CD4-positive, alpha-beta T cell treated with Interleukin-12 subunit alpha and Interleukin-12 subunit beta, for 1 hour (primary cell): Measurements from ENCODE around the gene MRM3.
"Not testable (repeated sequence)": the region's sequence is repeated elsewhere in the genome, so short reads cannot be mapped to it uniquely, and the experiment has no call there.

ENCODE experiments used
- DNase-seq: peaks from one replicate; pipeline ENCODE4 v3.0.0-alpha.2; 2020

MRM3 gene

GRCh38 chr17:828761-829160 is 46.6 kb downstream of the MRM3 start:
- no peak for DNase-seq

DNA sequence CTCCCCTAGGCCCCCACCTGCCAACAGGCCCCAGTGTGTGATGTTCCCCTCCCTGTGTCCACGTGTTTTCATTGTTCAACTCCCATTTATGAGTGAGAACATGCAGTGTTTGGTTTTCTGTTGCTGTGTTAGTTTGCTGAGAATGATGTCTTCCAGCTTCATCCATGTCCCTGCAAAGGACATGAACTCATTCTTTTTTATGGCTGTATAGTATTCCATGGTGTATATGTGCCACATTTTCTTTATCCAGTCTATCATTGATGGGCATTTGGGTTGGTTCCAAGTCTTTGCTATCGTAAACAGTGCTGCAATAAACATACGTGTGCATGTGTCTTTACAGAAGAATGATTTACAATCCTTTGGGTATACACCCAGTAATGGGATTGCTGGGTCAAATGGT is 47.5 kb downstream of the MRM3 start:
- not testable (repeated sequence) for DNase-seq

DNA sequence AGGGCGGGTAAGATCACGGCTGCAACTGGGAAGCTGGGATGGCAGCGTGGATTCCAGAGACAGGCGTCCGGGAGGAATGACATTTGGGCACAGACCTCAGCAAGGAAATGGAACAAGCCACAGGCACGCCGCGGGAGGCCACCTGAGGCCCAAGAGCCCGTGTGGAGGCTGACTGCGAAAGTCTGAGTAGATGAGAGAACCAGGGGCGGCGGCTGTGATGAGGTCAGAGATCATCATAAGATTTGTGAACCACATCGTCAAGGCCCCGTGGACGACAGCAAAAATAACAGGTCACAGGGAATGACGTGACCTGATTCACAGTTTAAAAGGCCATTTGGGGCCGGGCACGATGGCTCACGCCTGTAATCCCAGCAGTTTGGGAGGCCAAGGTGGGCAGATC is 48.2 kb downstream of the MRM3 start:
- no peak for DNase-seq

- DNase-seq, result no peak
These were observed 48.8 kb downstream of the MRM3 start for GRCh38 chr17:830950-831349.

DNA sequence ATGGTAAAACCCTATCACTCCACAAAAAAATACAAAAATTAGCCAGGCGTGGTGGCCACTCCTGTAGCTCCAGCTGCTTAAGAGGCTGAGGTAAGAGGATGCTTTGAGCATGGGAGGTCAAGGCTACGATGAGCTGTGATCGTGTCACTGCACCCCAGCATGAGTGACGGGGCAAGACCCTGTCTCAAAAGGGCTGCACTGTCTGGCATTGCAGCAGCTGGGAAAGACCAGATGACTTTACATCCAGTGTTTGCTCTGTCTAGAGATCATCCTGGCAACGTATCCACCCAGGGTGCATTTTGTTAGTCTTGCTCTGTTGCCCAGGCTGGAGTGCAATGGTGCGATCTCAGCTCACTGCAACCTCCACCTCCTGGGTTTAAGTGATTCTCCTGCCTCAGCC is 52.0 kb downstream of the MRM3 start:
- no peak for DNase-seq

DNA sequence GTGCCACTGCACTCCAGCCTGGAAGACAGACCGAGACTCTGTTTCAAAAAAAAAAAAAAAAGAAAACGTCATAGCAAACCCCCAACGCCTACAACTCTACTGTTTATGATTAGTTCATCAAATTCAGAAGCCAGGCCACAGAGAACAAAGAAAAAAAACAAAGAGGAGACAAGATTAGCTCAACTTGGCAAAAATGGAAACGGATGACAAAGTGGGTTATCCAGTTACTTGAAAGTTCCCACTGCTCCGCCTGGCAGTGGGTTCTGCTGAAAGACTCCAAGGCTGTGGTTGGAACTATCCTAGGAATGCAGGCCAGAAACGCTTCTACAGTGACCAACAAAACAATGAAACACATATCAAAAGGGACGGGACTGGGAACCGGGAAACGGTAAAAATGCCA is 53.1 kb downstream of the MRM3 start:
- DNase-seq, result no peak

DNA sequence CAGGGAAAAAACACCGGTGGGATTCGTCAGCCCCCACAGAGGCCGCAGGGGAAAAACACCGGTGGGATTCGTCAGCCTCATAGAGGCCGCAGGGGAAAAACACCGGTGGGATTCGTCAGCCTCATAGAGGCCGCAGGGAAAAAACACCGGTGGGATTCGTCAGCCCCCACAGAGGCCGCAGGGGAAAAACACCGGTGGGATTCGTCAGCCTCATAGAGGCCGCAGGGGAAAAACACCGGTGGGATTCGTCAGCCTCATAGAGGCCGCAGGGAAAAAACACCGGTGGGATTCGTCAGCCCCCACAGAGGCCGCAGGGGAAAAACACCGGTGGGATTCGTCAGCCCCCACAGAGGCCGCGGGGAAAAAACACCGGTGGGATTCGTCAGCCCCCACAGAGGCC is 53.6 kb downstream of the MRM3 start:
- DNase-seq, result not testable (repeated sequence)

- no peak for DNase-seq
These were observed 54.0 kb downstream of the MRM3 start for GRCh38 chr17:836151-836550.

- DNase-seq, result no peak
These were observed 56.3 kb downstream of the MRM3 start for GRCh38 chr17:838486-838885.

GRCh38 chr17:841313-841712 is 59.2 kb downstream of the MRM3 start:
- DNase-seq, result no peak
